NAMALWA (cell line): ENCODE measurements around the gene PTGR1.
A peak's percentile ranks its signal among the peaks of the same experiment; 100 is the strongest.

ENCODE experiments used
- DNase-seq: peaks from one replicate; pipeline ENCODE4 v3.0.0-alpha.2; 2015; ENCODE audit warnings: low spot score

Gene PTGR1

DNA sequence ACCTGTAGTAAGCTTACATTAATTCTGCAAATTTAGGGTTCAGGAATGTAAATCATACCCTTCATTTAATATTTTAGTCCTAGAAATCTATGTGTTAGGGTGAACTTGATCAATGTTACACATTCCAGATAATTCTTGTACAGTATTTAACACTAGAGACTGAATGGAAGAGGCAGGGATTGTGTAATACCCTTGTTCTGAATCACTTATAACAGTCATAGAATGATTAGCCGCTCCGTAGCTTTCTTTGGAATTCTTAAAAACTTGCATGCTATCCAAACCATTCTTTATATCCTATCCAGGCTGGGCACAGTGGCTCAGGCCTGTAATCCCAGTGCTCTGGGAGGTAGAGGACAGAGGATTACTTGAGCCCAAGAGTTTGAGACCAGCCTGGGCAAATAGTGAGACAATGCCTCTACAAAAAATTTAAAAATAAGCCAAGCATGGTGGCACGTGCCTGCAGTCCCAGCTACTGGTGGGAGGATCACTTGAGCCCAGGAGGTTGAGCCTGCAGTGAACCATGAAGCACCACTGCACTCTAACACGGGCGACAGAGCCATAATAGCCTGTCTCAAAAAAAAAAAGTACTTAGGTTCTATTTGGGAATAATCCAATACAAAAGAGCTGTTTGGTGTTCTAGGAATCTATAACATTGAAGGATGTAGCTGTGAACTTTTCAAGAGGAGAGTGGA is 66.2 kb downstream of the PTGR1 start:
- DNase-seq, result no peak

- DNase-seq, result no peak
Observed at GRCh38 chr9:111531716-111532115, 67.7 kb downstream of the PTGR1 start.

GRCh38 chr9:111529787-111530186 is 69.7 kb downstream of the PTGR1 start:
- DNase-seq, result no peak

GRCh38 chr9:111527347-111527746 is 72.1 kb downstream of the PTGR1 start:
- DNase-seq, result no peak

DNA sequence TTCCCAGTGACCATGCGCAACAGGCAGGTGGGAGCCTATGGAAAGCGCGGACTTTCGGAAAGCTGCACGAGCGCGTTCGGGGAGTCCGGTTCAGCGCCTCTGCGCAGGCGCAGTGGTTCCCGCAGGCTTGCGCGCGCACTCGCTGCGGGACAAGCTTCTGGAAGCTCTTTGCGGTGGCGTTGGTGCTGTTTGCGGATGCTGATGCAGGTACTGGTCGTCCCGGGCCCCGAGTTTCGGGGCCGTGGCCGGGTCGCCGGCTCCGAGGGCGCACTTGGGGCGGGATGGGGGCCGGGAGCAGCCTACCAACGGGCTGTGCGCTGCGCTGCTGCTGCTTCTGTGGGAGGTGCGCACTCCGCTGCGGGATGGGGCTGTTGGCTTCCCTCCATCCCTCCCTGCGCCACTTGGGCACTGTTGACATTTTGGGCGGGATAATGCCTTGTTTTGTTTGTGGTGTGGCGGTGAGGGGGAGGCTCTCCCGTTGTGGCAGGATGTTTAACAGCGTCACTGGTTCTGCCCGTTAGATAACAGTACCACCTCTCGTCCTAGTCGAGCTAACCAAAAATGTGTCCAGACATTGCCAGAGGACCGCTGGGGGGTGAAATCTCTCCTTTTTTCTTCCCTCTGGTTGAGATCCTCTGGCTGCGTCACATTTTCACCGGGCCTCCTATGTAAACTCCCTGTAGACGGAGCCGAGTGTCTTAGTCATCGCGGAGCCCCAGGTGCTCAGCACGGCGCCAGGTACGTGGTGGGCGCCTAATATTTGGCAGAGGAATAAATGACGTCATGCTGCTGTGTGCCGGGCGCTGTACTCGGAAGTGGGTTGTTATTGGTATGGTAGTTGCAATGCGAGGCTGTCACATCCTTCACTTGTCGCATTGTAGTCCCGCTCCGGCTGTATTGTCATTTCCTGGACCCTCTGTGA is 74.1 kb downstream of the PTGR1 start, which contains the start of gene ZNF483:
Gene ZNF483, plus strand, starts transcription at position 124 of the 922 bp plus-strand sequence. CDS start 2,217 bp downstream, outside the sequence.
- peak; percentile 11 for DNase-seq

GRCh38 chr9:111524731-111525055 is 74.8 kb downstream of the PTGR1 start:
- DNase-seq, result no peak

- peak; percentile 36 for DNase-seq
Observed at GRCh38 chr9:111516061-111516465, 83.4 kb downstream of the PTGR1 start.

DNA sequence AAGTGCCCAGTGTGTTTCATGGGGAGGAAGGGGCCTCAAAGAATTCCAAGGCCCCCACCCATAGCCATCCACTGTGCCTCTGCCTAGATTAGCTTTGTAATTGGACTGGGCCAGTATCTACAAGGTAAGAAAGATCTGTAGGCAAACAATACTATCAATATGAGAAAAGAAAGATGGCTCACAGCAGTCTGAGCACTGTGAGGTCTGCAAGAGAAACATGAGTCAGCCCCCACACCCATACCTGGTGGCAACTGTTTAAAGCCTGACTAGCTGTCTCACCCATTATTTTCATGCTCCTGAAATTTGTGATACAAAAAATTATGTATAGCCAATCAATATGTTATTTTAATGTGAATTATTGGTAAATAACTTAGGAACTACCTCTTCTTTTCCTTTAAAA is 84.5 kb downstream of the PTGR1 start:
- DNase-seq, result no peak
